GM19351 (cell line): Measurements from ENCODE around the gene EML6.
A peak's percentile ranks its signal among the peaks of the same experiment; 100 is the strongest.
"Not testable (repeated sequence)": the region's sequence is repeated elsewhere in the genome, so short reads cannot be mapped to it uniquely, and the experiment has no call there.

Experiments
- ATAC-seq: cut with Tn5 transposase; IDR thresholded peaks from one replicate; pipeline ENCODE4 v1.9.1; 2021; ENCODE audit warnings: mild to moderate bottlenecking, moderate library complexity; ENCODE audit not compliant: unreplicated experiment

The EML6 gene

GRCh38 chr2:54979321-54980044 is 256.0 kb downstream of the EML6 start:
- no peak for ATAC-seq

GRCh38 chr2:54981385-54981784 is 257.9 kb downstream of the EML6 start:
- no peak for ATAC-seq

- ATAC-seq: no peak
These were observed 260.1 kb downstream of the EML6 start for GRCh38 chr2:54983345-54984220.

GRCh38 chr2:54984476-54984875 is 261.0 kb downstream of the EML6 start:
- ATAC-seq: no peak

- no peak for ATAC-seq
These were observed 262.8 kb downstream of the EML6 start for GRCh38 chr2:54986264-54986663.

- no peak for ATAC-seq
These were observed 265.1 kb downstream of the EML6 start for GRCh38 chr2:54988612-54989011.

GRCh38 chr2:54990694-54991093 is 267.2 kb downstream of the EML6 start:
- ATAC-seq: not testable (repeated sequence)

GRCh38 chr2:54995553-54995952 is 272.1 kb downstream of the EML6 start:
- ATAC-seq: no peak

- ATAC-seq: no peak
These were observed 274.4 kb downstream of the EML6 start for GRCh38 chr2:54997826-54998225.

- peak; percentile 56 for ATAC-seq
These were observed 275.7 kb downstream of the EML6 start for GRCh38 chr2:54999182-54999581.

- no peak for ATAC-seq
These were observed 276.9 kb downstream of the EML6 start for GRCh38 chr2:55000341-55000740.

GRCh38 chr2:55001716-55002115 is 278.3 kb downstream of the EML6 start:
- ATAC-seq: no peak

GRCh38 chr2:55003706-55004639 is 280.5 kb downstream of the EML6 start:
- ATAC-seq: no peak

- ATAC-seq: no peak
These were observed 282.8 kb downstream of the EML6 start for GRCh38 chr2:55006306-55006705.

GRCh38 chr2:55009277-55010060 is 286.0 kb downstream of the EML6 start:
- ATAC-seq: peak; percentile 10

- peak; percentile 96 for ATAC-seq
These were observed 286.7 kb downstream of the EML6 start for GRCh38 chr2:55010149-55010591.

GRCh38 chr2:55010915-55011314 is 287.5 kb downstream of the EML6 start:
- no peak for ATAC-seq

GRCh38 chr2:55011831-55012671 is 288.6 kb downstream of the EML6 start:
- no peak for ATAC-seq
